H9 (cell line): ENCODE results near the gene ANKDD1A. TPM values are rescaled to one million over a fixed set of nuclear protein-coding genes. Genes with fewer than 3 reads are reported as not detected.

Experiments used
- DNase-seq: peaks from one replicate; pipeline ENCODE4 v3.0.0-alpha.2; 2017
- H2AFZ ChIP-seq: one replicate; pipeline ENCODE4 v1.6.1; 2013; ENCODE audit warnings: mild to moderate bottlenecking, low read length, control low read depth, moderate library complexity
- H2AK5ac ChIP-seq: 2 replicates; pipeline ENCODE4 v1.6.1; 2013; ENCODE audit warnings: low read length, control low read depth, mixed read lengths; ENCODE audit not compliant: insufficient read length
- H2BK120ac ChIP-seq: one replicate; pipeline ENCODE4 v1.6.1; 2013; ENCODE audit warnings: low read depth, mild to moderate bottlenecking, low read length, control low read depth, inconsistent platforms; ENCODE audit not compliant: poor library complexity, severe bottlenecking
- H2BK12ac ChIP-seq: 2 replicates; pipeline ENCODE4 v1.6.1; 2013; ENCODE audit warnings: low read length, control low read depth, mixed read lengths, low read depth; ENCODE audit not compliant: insufficient read length
- H2BK15ac ChIP-seq: 2 replicates; pipeline ENCODE4 v1.6.1; 2013; ENCODE audit warnings: low read depth, low read length, control low read depth
- H2BK20ac ChIP-seq: one replicate; pipeline ENCODE4 v1.6.1; 2013; ENCODE audit warnings: low read depth, mild to moderate bottlenecking, low read length, control low read depth, inconsistent platforms; ENCODE audit not compliant: poor library complexity, severe bottlenecking
- H2BK5ac ChIP-seq: 2 replicates; pipeline ENCODE4 v1.6.1; 2013; ENCODE audit warnings: low read length, control low read depth, mixed read lengths; ENCODE audit not compliant: insufficient read length
- H3K14ac ChIP-seq: 2 replicates; pipeline ENCODE4 v1.6.1; 2013; ENCODE audit warnings: low read length, control low read depth; ENCODE audit not compliant: insufficient read depth
- H3K18ac ChIP-seq: 2 replicates; pipeline ENCODE4 v1.6.1; 2013; ENCODE audit warnings: low read depth, mild to moderate bottlenecking, mixed read lengths, low read length, control low read depth; ENCODE audit not compliant: insufficient read length
- H3K23ac ChIP-seq: 2 replicates; pipeline ENCODE4 v1.6.1; 2013; ENCODE audit warnings: low read length, control low read depth, mixed read lengths, low read depth; ENCODE audit not compliant: insufficient read length
- H3K23me2 ChIP-seq: 2 replicates; pipeline ENCODE4 v1.6.1; 2013; ENCODE audit warnings: low read depth, mild to moderate bottlenecking, mixed read lengths, low read length, control low read depth; ENCODE audit not compliant: insufficient read length, poor library complexity, severe bottlenecking
- H3K27ac ChIP-seq: 2 replicates; pipeline ENCODE4 v1.5.1; 2013; ENCODE audit warnings: low read length, control low read depth, mixed read lengths, low read depth; ENCODE audit not compliant: insufficient read length
- H3K27me3 ChIP-seq: 2 replicates; pipeline ENCODE4 v1.6.1; 2013; ENCODE audit warnings: low read length, control low read depth, inconsistent platforms; ENCODE audit not compliant: insufficient read depth
- H3K4ac ChIP-seq: 2 replicates; pipeline ENCODE4 v1.6.1; 2013; ENCODE audit warnings: low read depth, mild to moderate bottlenecking, control low read depth, inconsistent platforms, low read length, moderate library complexity
- H3K4me1 ChIP-seq: 2 replicates; pipeline ENCODE4 v1.6.1; 2013; ENCODE audit warnings: low read length, control low read depth, inconsistent platforms; ENCODE audit not compliant: insufficient read depth
- H3K4me2 ChIP-seq: 2 replicates; pipeline ENCODE4 v1.6.1; 2013; ENCODE audit warnings: low read length, control low read depth, mixed read lengths; ENCODE audit not compliant: insufficient read length, insufficient read depth
- H3K56ac ChIP-seq: 2 replicates; pipeline ENCODE4 v1.6.1; 2013; ENCODE audit warnings: low read depth, mild to moderate bottlenecking, mixed read lengths, low read length, control low read depth; ENCODE audit not compliant: insufficient read length
- H3K79me1 ChIP-seq: 2 replicates; pipeline ENCODE4 v1.6.1; 2013; ENCODE audit warnings: low read depth, mild to moderate bottlenecking, moderate library complexity, low read length, control low read depth, inconsistent platforms; ENCODE audit not compliant: insufficient read depth, poor library complexity, severe bottlenecking
- H3K79me2 ChIP-seq: 2 replicates; pipeline ENCODE4 v1.6.1; 2013; ENCODE audit warnings: low read length, control low read depth, inconsistent platforms; ENCODE audit not compliant: insufficient read depth
- H3K9ac ChIP-seq: 2 replicates; pipeline ENCODE4 v1.6.1; 2013; ENCODE audit warnings: low read length, control low read depth, mixed read lengths; ENCODE audit not compliant: insufficient read length; ENCODE audit errors: extremely low read depth
- H3K9me3 ChIP-seq: one replicate; pipeline ENCODE4 v1.6.1; 2013; ENCODE audit warnings: low read depth, low read length, inconsistent platforms; ENCODE audit not compliant: control insufficient read depth
- H3T11ph ChIP-seq: one replicate; pipeline ENCODE4 v1.6.1; 2013; ENCODE audit warnings: mild to moderate bottlenecking, low read length, control low read depth, inconsistent platforms
- H4K20me1 ChIP-seq: one replicate; pipeline ENCODE4 v1.6.1; 2013; ENCODE audit not compliant: control insufficient read depth, insufficient read length, insufficient read depth
- H4K5ac ChIP-seq: 2 replicates; pipeline ENCODE4 v1.6.1; 2013; ENCODE audit warnings: low read depth, mild to moderate bottlenecking, mixed read lengths, low read length, control low read depth; ENCODE audit not compliant: insufficient read length
- H4K8ac ChIP-seq: replicated peaks from 2 replicates; pipeline ENCODE4 v1.6.1; 2013; ENCODE audit warnings: low read length, control low read depth, mixed read lengths, low read depth; ENCODE audit not compliant: insufficient read length
- H4K91ac ChIP-seq: 2 replicates; pipeline ENCODE4 v1.6.1; 2013; ENCODE audit warnings: low read depth, mild to moderate bottlenecking, moderate library complexity, mixed read lengths, low read length, control low read depth; ENCODE audit not compliant: insufficient read length
- H3K27ac Mint-ChIP-seq, 3 experiments: 2 replicates in 2 of 3; 3 replicates in 1 of 3; pipeline ENCODE4 v1.8.0; 2020 to 2021; ENCODE audit warnings: mixed read lengths in 3 of 3, mild to moderate bottlenecking in 1 of 3, moderate library complexity in 1 of 3
- H3K27me3 Mint-ChIP-seq: 2 replicates; pipeline ENCODE4 v1.8.0; 2021; ENCODE audit warnings: low read depth, mild to moderate bottlenecking, moderate library complexity, mixed read lengths
- H3K36me3 Mint-ChIP-seq, 3 experiments: 2 replicates in 2 of 3; 3 replicates in 1 of 3; pipeline ENCODE4 v1.8.0; 2020 to 2021; ENCODE audit warnings: low read depth in 3 of 3, mixed read lengths in 3 of 3; ENCODE audit not compliant: insufficient read depth in 1 of 3
- H3K4me1 Mint-ChIP-seq, 2 experiments: 2 replicates each; pipeline ENCODE4 v1.8.0; 2020; ENCODE audit warnings: mixed read lengths in 2 of 2
- H3K4me3 Mint-ChIP-seq, 2 experiments: 2 replicates in 1 of 2; 3 replicates in 1 of 2; pipeline ENCODE4 v1.8.0; 2020 to 2021; ENCODE audit warnings: mild to moderate bottlenecking in 2 of 2, mixed read lengths in 2 of 2, moderate library complexity in 1 of 2
- H3K9me3 Mint-ChIP-seq, 2 experiments: 2 replicates in 1 of 2; 3 replicates in 1 of 2; pipeline ENCODE4 v1.8.0; 2020; ENCODE audit warnings: mild to moderate bottlenecking in 2 of 2, mixed read lengths in 2 of 2, moderate library complexity in 1 of 2
- WGBS: extraction: QIAGEN DNeasy Blood & Tissue Kit; methylation state at CpG from one replicate; pipeline ENCODE4 v1.1.7; 2013; ENCODE audit warnings: missing lambda C conversion rate, low lambda C conversion rate, mixed read lengths; ENCODE audit not compliant: insufficient read length; ENCODE audit errors: extremely low coverage; 5-methylcytosine and 5-hydroxymethylcytosine counted together
- total RNA-seq: library from RNA; stranded (reverse); gene quantifications from 2 replicates; pipeline ENCODE4 v1.2.1, GENCODE V29; 2021
- TF ChIP-seq, protein P1 (sequence below): fragments of 200-600 bp; sonication (generic); conservative IDR thresholded peaks from 3 replicates; pipeline ENCODE4 v1.8.0; 2021; ENCODE audit warnings: antibody characterized with exemption, mild to moderate bottlenecking

The ANKDD1A gene
- total RNA-seq, 1 experiment from 2014 or later = 3.7 TPM

GRCh38 chr15:64948916-64949315 lies 37.2 kb downstream of the ANKDD1A start:
- no peak overlapping the region for H3K14ac ChIP-seq
- peaks cover 3% of the 10 kb centered on the region for H3K23me2 ChIP-seq
- H3K4me1 Mint-ChIP-seq = peaks cover 3% of the 10 kb centered on the region in 2 experiments; a peak in 2 of 4 replicates
- no peak overlapping the region for H2AK5ac ChIP-seq
- no peak overlapping the region for H2AFZ ChIP-seq
- no peak overlapping the region for H3K56ac ChIP-seq
- no peak overlapping the region for H2BK12ac ChIP-seq
- no peaks in the 10 kb centered on the region for H3K9me3 ChIP-seq
- H3T11ph ChIP-seq = no peak overlapping the region
- no peaks in the 10 kb centered on the region for H4K20me1 ChIP-seq
- H4K8ac ChIP-seq = no peak overlapping the region
- no peak overlapping the region for H2BK15ac ChIP-seq
- no peak overlapping the region for H2BK120ac ChIP-seq
- H4K5ac ChIP-seq = no peak overlapping the region
- no peak overlapping the region for H2BK20ac ChIP-seq
- H2BK5ac ChIP-seq = no peak overlapping the region
- no peaks in the 10 kb centered on the region for H3K79me2 ChIP-seq
- H3K36me3 Mint-ChIP-seq = peaks cover 14 to 33% (median 28%) of the 10 kb centered on the region in 3 experiments; a peak in 6 of 7 replicates
- no peaks in the 10 kb centered on the region for H3K27me3 ChIP-seq
- H3K23ac ChIP-seq = no peak overlapping the region
- H3K18ac ChIP-seq = no peak overlapping the region
- WGBS = no CpG with 5 or more reads among the region's 9 CpGs
- no peaks in the 10 kb centered on the region for H3K79me1 ChIP-seq
- no peaks in the 10 kb centered on the region for H3K4me1 ChIP-seq
- no peak overlapping the region for H3K27ac ChIP-seq
- H3K9ac ChIP-seq = no peak overlapping the region
- peaks cover 23 to 28% of the 10 kb centered on the region in 2 experiments; a peak in 4 of 5 replicates for H3K9me3 Mint-ChIP-seq
- H3K27me3 Mint-ChIP-seq = peaks cover 3% of the 10 kb centered on the region; the same call in 1 of the 2 replicates
- no peak overlapping the region for H3K4ac ChIP-seq
- no peak overlapping the region for H4K91ac ChIP-seq
- no peak overlapping the region for H3K4me2 ChIP-seq
- H3K27ac Mint-ChIP-seq = no peak overlapping the region
- DNase-seq = no peak
- H3K4me3 Mint-ChIP-seq = no peak overlapping the region
- TF ChIP-seq, protein P1, sequence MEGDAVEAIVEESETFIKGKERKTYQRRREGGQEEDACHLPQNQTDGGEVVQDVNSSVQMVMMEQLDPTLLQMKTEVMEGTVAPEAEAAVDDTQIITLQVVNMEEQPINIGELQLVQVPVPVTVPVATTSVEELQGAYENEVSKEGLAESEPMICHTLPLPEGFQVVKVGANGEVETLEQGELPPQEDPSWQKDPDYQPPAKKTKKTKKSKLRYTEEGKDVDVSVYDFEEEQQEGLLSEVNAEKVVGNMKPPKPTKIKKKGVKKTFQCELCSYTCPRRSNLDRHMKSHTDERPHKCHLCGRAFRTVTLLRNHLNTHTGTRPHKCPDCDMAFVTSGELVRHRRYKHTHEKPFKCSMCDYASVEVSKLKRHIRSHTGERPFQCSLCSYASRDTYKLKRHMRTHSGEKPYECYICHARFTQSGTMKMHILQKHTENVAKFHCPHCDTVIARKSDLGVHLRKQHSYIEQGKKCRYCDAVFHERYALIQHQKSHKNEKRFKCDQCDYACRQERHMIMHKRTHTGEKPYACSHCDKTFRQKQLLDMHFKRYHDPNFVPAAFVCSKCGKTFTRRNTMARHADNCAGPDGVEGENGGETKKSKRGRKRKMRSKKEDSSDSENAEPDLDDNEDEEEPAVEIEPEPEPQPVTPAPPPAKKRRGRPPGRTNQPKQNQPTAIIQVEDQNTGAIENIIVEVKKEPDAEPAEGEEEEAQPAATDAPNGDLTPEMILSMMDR = no peak
